ENCODE results near the gene MAOB.

Gene MAOB

GRCh38 chrX:43753637-43754036 lies 128.6 kb downstream of the MAOB start:
- ChIA-PET CTCF (no interaction called here), POLR2A (ENCODE audit: low non-redundant PET) (no interaction called here)
- DNase-seq (ENCODE audit: low spot score), result peak; percentile 0
- no peak overlapping the region for H3K27ac ChIP-seq
- no peak for TF ChIP-seq CTCF (conservative IDR thresholded peaks at IDR 0.05; ENCODE audit: low read depth)

- TF ChIP-seq CTCF (conservative IDR thresholded peaks at IDR 0.05; ENCODE audit: low read depth), result peak; percentile 38; the same call in 1 of the 2 replicates
- POLR2A ChIA-PET (ENCODE audit: low non-redundant PET), result no interaction called here
- peak; percentile 48 for DNase-seq (ENCODE audit: low spot score)
- no peak overlapping the region for H3K27ac ChIP-seq
- CTCF ChIA-PET, result interaction anchor here (0.5 to 0.8 kb wide), 3 partner anchors 93 to 187 kb away, joined by 3 to 8 read pairs (median 5); no protein-coding TSS in a partner anchor
These were observed 132.0 kb downstream of the MAOB start for GRCh38 chrX:43750248-43750676.

- no peak for DNase-seq (ENCODE audit: low spot score)
- TF ChIP-seq CTCF (conservative IDR thresholded peaks at IDR 0.05; ENCODE audit: low read depth), result no peak
- CTCF ChIA-PET, result no interaction called here
- H3K27ac ChIP-seq, result no peak overlapping the region
- POLR2A ChIA-PET (ENCODE audit: low non-redundant PET), result no interaction called here
These were observed 134.8 kb downstream of the MAOB start for GRCh38 chrX:43747476-43747875.

- ChIA-PET CTCF (no interaction called here), POLR2A (ENCODE audit: low non-redundant PET) (no interaction called here)
- no peak overlapping the region for H3K27ac ChIP-seq
- no peak for TF ChIP-seq CTCF (conservative IDR thresholded peaks at IDR 0.05; ENCODE audit: low read depth)
- no peak for DNase-seq (ENCODE audit: low spot score)
These were observed 136.1 kb downstream of the MAOB start for GRCh38 chrX:43745938-43746721.

GRCh38 chrX:43744284-43744683 lies 138.0 kb downstream of the MAOB start:
- CTCF ChIA-PET, result interaction anchor here (0.6 kb wide), 1 partner anchor 1874 kb away, joined by 5 read pairs; no protein-coding TSS in a partner anchor
- POLR2A ChIA-PET (ENCODE audit: low non-redundant PET), result no interaction called here
- no peak for DNase-seq (ENCODE audit: low spot score)
- H3K27ac ChIP-seq, result no peak overlapping the region
- no peak for TF ChIP-seq CTCF (conservative IDR thresholded peaks at IDR 0.05; ENCODE audit: low read depth)

- ChIA-PET POLR2A (ENCODE audit: low non-redundant PET) (no interaction called here), CTCF (no interaction called here)
- H3K27ac ChIP-seq, result no peak overlapping the region
- no peak for DNase-seq (ENCODE audit: low spot score)
- TF ChIP-seq CTCF (conservative IDR thresholded peaks at IDR 0.05; ENCODE audit: low read depth), result no peak
These were observed 139.0 kb downstream of the MAOB start for GRCh38 chrX:43743100-43743822.

All from RWPE1 (cell line).